ENCODE data around the gene PTGFRN. TPM values are rescaled to one million over a fixed set of nuclear protein-coding genes. Genes with fewer than 3 reads are reported as not detected.

The PTGFRN gene
- total RNA-seq, 1 experiment from 2014 or later, result 60.6 TPM

DNA sequence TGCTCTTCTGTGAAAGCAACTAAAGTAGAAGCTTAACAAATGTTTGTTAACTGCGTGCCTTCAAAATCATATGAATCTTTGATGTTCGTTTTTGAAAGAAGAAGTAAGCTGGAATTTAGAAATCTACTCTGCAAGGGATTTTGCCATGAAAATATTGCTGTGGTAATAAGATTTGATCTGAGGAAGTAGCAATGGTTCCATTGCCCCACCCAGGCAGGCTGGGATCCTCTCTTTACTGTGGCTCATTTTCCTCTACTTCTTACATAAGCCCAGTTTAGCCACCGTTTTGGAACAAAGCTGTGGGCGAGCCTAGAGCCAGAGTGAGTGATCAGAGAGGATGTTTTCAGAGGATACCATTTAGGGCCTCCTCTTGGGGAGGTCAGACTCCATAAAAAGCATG is 20.3 kb upstream of the PTGFRN start:
- H3K36me3 ChIP-seq (ENCODE audit: control insufficient read depth in 1 of 2, insufficient read depth in 2 of 2, low read length in 2 of 2), result no peaks in the 10 kb centered on the region
- H3K27me3 ChIP-seq (ENCODE audit: insufficient read depth, low read length), result no peaks in the 10 kb centered on the region
- H3K9me2 ChIP-seq (ENCODE audit: insufficient read depth), result no peaks in the 10 kb centered on the region
- H2AFZ ChIP-seq (ENCODE audit: low read depth, low read length, poor library complexity, severe bottlenecking), result no peak overlapping the region
- intact Hi-C loops (cut with micrococcal nuclease), result no loop called here
- DNase-seq (ENCODE audit: low read depth, low spot score) (no peak), ATAC-seq (no peak)
- no peak overlapping the region for H3K9ac ChIP-seq (ENCODE audit: low read length)
- no peak overlapping the region for H3K4me2 ChIP-seq (ENCODE audit: low read length)
- no peaks in the 10 kb centered on the region for H3K79me2 ChIP-seq (ENCODE audit: insufficient read depth, low read length)
- no peak overlapping the region for H3K27ac ChIP-seq (ENCODE audit: low read depth, low read length)
- ChIA-PET POLR2A (interaction anchor here (0.7 kb wide), 1 partner anchor 12 kb away, joined by 3 read pairs; no protein-coding TSS in a partner anchor), RAD21 (ENCODE audit: low non-redundant PET in 1 of 2, low total read pairs in 2 of 2, uncharacterized antibody in 2 of 2, unreplicated experiment in 2 of 2) (no interaction called here), CTCF (no interaction called here)
- H3K9me3 ChIP-seq (ENCODE audit: control insufficient read depth in 1 of 2, insufficient read depth in 1 of 2, low read depth in 1 of 2, low read length in 2 of 2), result peaks cover 0 to 4% of the 10 kb centered on the region in 2 experiments; a peak in 1 of 4 replicates
- H4K20me1 ChIP-seq (ENCODE audit: insufficient read depth), result no peaks in the 10 kb centered on the region
- no peak overlapping the region for H3K4me3 ChIP-seq (replicated peaks in 1 of 2; ENCODE audit: low read depth in 1 of 2, low read length in 2 of 2)
- H3K4me1 ChIP-seq (ENCODE audit: control insufficient read depth in 1 of 2, insufficient read depth in 2 of 2, low read length in 2 of 2), result no peaks in the 10 kb centered on the region
- TF ChIP-seq JUND (IDR thresholded peaks at IDR 0.05) (no peak), ZFX (IDR thresholded peaks at IDR 0.05) (no peak), FOSL1 (IDR thresholded peaks at IDR 0.05; ENCODE audit: low read depth) (no peak), POLR2AphosphoS5 (IDR thresholded peaks at IDR 0.05; ENCODE audit: low read depth, low read length) (no peak), RAD21 (IDR thresholded peaks at IDR 0.05; ENCODE audit: low read depth) (no peak), CEBPB (IDR thresholded peaks at IDR 0.05; ENCODE audit: low read depth) (no peak), YY1 (IDR thresholded peaks at IDR 0.05; ENCODE audit: extremely low read depth, insufficient replicate concordance, low read depth, low read length) (no peak), CTCF (IDR thresholded peaks at IDR 0.05 in 2 of 3, conservative IDR thresholded peaks at IDR 0.05 in 1 of 3; ENCODE audit: borderline replicate concordance in 1 of 3, insufficient read depth in 1 of 3, low read depth in 2 of 3, low read length in 2 of 3) (no peak), EGR1 (IDR thresholded peaks at IDR 0.05; ENCODE audit: low read depth) (no peak), POLR2A (IDR thresholded peaks at IDR 0.05; ENCODE audit: borderline replicate concordance, extremely low read depth, insufficient read depth, insufficient read length) (no peak), CBX3 (IDR thresholded peaks at IDR 0.05; ENCODE audit: low read depth) (no peak), ZBTB33 (IDR thresholded peaks at IDR 0.05; ENCODE audit: extremely low read depth, insufficient replicate concordance, low read length) (no peak), TCF7L2 (IDR thresholded peaks at IDR 0.05; ENCODE audit: borderline replicate concordance, extremely low read depth, insufficient read depth, insufficient read length) (no peak), SP1 (IDR thresholded peaks at IDR 0.05; ENCODE audit: low read depth) (no peak), ZNF274 (IDR thresholded peaks at IDR 0.05; ENCODE audit: low read depth, low read length) (no peak), EZH2phosphoT487 (IDR thresholded peaks at IDR 0.05; ENCODE audit: borderline replicate concordance) (no peak)
- TF ChIP-seq, protein P1, sequence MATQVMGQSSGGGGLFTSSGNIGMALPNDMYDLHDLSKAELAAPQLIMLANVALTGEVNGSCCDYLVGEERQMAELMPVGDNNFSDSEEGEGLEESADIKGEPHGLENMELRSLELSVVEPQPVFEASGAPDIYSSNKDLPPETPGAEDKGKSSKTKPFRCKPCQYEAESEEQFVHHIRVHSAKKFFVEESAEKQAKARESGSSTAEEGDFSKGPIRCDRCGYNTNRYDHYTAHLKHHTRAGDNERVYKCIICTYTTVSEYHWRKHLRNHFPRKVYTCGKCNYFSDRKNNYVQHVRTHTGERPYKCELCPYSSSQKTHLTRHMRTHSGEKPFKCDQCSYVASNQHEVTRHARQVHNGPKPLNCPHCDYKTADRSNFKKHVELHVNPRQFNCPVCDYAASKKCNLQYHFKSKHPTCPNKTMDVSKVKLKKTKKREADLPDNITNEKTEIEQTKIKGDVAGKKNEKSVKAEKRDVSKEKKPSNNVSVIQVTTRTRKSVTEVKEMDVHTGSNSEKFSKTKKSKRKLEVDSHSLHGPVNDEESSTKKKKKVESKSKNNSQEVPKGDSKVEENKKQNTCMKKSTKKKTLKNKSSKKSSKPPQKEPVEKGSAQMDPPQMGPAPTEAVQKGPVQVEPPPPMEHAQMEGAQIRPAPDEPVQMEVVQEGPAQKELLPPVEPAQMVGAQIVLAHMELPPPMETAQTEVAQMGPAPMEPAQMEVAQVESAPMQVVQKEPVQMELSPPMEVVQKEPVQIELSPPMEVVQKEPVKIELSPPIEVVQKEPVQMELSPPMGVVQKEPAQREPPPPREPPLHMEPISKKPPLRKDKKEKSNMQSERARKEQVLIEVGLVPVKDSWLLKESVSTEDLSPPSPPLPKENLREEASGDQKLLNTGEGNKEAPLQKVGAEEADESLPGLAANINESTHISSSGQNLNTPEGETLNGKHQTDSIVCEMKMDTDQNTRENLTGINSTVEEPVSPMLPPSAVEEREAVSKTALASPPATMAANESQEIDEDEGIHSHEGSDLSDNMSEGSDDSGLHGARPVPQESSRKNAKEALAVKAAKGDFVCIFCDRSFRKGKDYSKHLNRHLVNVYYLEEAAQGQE (IDR thresholded peaks at IDR 0.05; ENCODE audit: low read depth), result no peak
- no TSS peak for BruUV-seq (replicated peaks)

Measured in HCT116 (cell line).